A549 (cell line): Measurements from ENCODE around the gene PUDP. TPM values are rescaled to one million over a fixed set of nuclear protein-coding genes. Genes with fewer than 3 reads are reported as not detected.

Experiments
- ATAC-seq, 2 experiments: fragments of 200-7000 bp in 1 of 2; fragments of >200 bp in 1 of 2; cut with Nextera tagmentation in 1 of 2; cut with Tn5 transposase in 1 of 2; 3 replicates each; pipeline versions ENCODE4 v1.8.0 to v1.9.1; 2018 to 2020; ENCODE audit warnings: mild to moderate bottlenecking in 1 of 2, moderate library complexity in 1 of 2
- CTCF ChIA-PET: fragments of 300-600 bp; sonication (Branson Sonifier 250); formaldehyde crosslinking; extraction: SDS; loops from one replicate; lab custom pipeline; 2021; ENCODE audit warnings: antibody characterized with exemption, inconsistent platforms; lab: Yijun Ruan, JAX
- POLR2A ChIA-PET: fragments of 350-600 bp; formaldehyde crosslinking; extraction: SDS; loops from one replicate; lab custom pipeline; 2021; ENCODE audit warnings: antibody characterized with exemption, inconsistent platforms; lab: Yijun Ruan, JAX
- DNase-seq, 2 experiments: peaks; one replicate each; pipeline versions ENCODE4 v3.0.0 to v3.0.0-alpha.2; 2011 to 2016; ENCODE audit warnings: low read depth in 1 of 2, low spot score in 1 of 2
- FAIRE-seq: peaks from 2 replicates; lab custom pipeline; 2011; peaks lifted over from hg19 to GRCh38; lab: Jason Lieb, UNC
- H3K27ac ChIP-seq, 2 experiments: fragments of >200 bp; sonication (Bioruptor Twin); formaldehyde crosslinking; 3 replicates each; pipeline ENCODE4 v1.5.1; 2016 to 2017
- H3K4me1 ChIP-seq: fragments of >200 bp; sonication (Bioruptor Twin); formaldehyde crosslinking; 3 replicates; pipeline ENCODE4 v1.6.1; 2016
- H3K4me2 ChIP-seq: fragments of >200 bp; sonication (Bioruptor Twin); formaldehyde crosslinking; 3 replicates; pipeline ENCODE4 v1.6.1; 2016
- H3K4me3 ChIP-seq: fragments of >200 bp; sonication (Bioruptor Twin); formaldehyde crosslinking; 3 replicates; pipeline ENCODE4 v1.5.1; 2016
- H3K9me3 ChIP-seq: fragments of >200 bp; sonication (Bioruptor Twin); formaldehyde crosslinking; 3 replicates; pipeline ENCODE4 v1.6.1; 2016
- BCL3 ChIP-seq: fragments of >200 bp; sonication (Bioruptor Twin); formaldehyde crosslinking; IDR thresholded peaks from 3 replicates; pipeline ENCODE4 v1.6.1; 2016
- BHLHE40 ChIP-seq: IDR thresholded peaks from 2 replicates; pipeline ENCODE4 v1.6.1; 2012; ENCODE audit warnings: low read depth, low read length, inconsistent platforms
- CBX8 ChIP-seq: fragments of 200-600 bp; sonication (generic); IDR thresholded peaks from 2 replicates; pipeline ENCODE4 v1.6.1; 2016
- CHD2 ChIP-seq: fragments of 150-350 bp; IDR thresholded peaks from 2 replicates; pipeline ENCODE4 v1.6.1; 2014; ENCODE audit warnings: low read length; ENCODE audit not compliant: partially characterized antibody
- CTCF ChIP-seq: fragments of >200 bp; sonication (Bioruptor Twin); formaldehyde crosslinking; IDR thresholded peaks from 3 replicates; pipeline ENCODE4 v1.5.1; 2016
- EHF ChIP-seq: fragments of 250-450 bp; sonication (Bioruptor Pico); IDR thresholded peaks from 2 replicates; pipeline ENCODE4 v1.5.0; 2020; ENCODE audit warnings: mild to moderate bottlenecking
- EHMT2 ChIP-seq: fragments of 200-600 bp; sonication (generic); IDR thresholded peaks from 2 replicates; pipeline ENCODE4 v1.6.1; 2016; ENCODE audit warnings: antibody characterized with exemption, low read depth, mild to moderate bottlenecking, moderate library complexity
- HES2 ChIP-seq: fragments of >200 bp; sonication (Bioruptor Twin); formaldehyde crosslinking; IDR thresholded peaks from 2 replicates; pipeline ENCODE4 v1.6.1; 2016
- HEYL ChIP-seq: fragments of 250-450 bp; sonication (Bioruptor Pico); IDR thresholded peaks from 2 replicates; pipeline ENCODE4 v1.8.0; 2021; ENCODE audit warnings: mild to moderate bottlenecking, moderate library complexity
- HOXB5 ChIP-seq: fragments of 250-450 bp; sonication (Bioruptor Pico); IDR thresholded peaks from 2 replicates; pipeline ENCODE4 v1.5.0; 2020; ENCODE audit warnings: mild to moderate bottlenecking, moderate library complexity
- JUN ChIP-seq, 2 experiments: fragments of >200 bp; sonication (Bioruptor Twin); formaldehyde crosslinking; IDR thresholded peaks; 2 replicates in 1 of 2; 3 replicates in 1 of 2; pipeline ENCODE4 v1.6.1; 2016 to 2017
- KDM5A ChIP-seq: fragments of 200-600 bp; sonication (generic); IDR thresholded peaks from 2 replicates; pipeline ENCODE4 v1.6.1; 2016; ENCODE audit warnings: antibody characterized with exemption, mild to moderate bottlenecking
- MAFK ChIP-seq: fragments of 450-650 bp; IDR thresholded peaks from 2 replicates; pipeline ENCODE4 v1.6.1; 2014; ENCODE audit not compliant: partially characterized antibody
- MAX ChIP-seq: IDR thresholded peaks from 2 replicates; pipeline ENCODE4 v1.6.1; 2012
- MAZ ChIP-seq: fragments of 150-350 bp; IDR thresholded peaks from 2 replicates; pipeline ENCODE4 v1.6.1; 2014; ENCODE audit warnings: antibody characterized with exemption, low read depth, low read length, borderline replicate concordance
- NPAS2 ChIP-seq: fragments of 250-450 bp; sonication (Bioruptor Pico); IDR thresholded peaks from 2 replicates; pipeline ENCODE4 v1.8.0; 2022; ENCODE audit warnings: mild to moderate bottlenecking, moderate library complexity, borderline replicate concordance
- PBX3 ChIP-seq: IDR thresholded peaks from 2 replicates; pipeline ENCODE4 v1.6.1; 2012
- POLR2A ChIP-seq: IDR thresholded peaks from 2 replicates; pipeline ENCODE4 v1.6.1; 2012; ENCODE audit warnings: mild to moderate bottlenecking, low read length
- POLR2AphosphoS2 ChIP-seq: conservative IDR thresholded peaks from 2 replicates; pipeline ENCODE4 v1.6.1; 2012; ENCODE audit warnings: low read length, improper control_type of control experiment, inconsistent platforms
- RFX5 ChIP-seq: fragments of 450-650 bp; IDR thresholded peaks from 2 replicates; pipeline ENCODE4 v1.7.1; 2014; ENCODE audit warnings: antibody characterized with exemption, mild to moderate bottlenecking, moderate library complexity
- RNF2 ChIP-seq: fragments of 200-600 bp; sonication (generic); IDR thresholded peaks from 2 replicates; pipeline ENCODE4 v1.6.1; 2016; ENCODE audit warnings: low read depth, mild to moderate bottlenecking, antibody characterized with exemption, moderate library complexity, borderline replicate concordance
- USF2 ChIP-seq: fragments of 450-650 bp; IDR thresholded peaks from 2 replicates; pipeline ENCODE4 v1.6.1; 2014; ENCODE audit warnings: antibody characterized with exemption
- ZC3H11A ChIP-seq: fragments of 450-650 bp; IDR thresholded peaks from 2 replicates; pipeline ENCODE4 v1.6.1; 2014; ENCODE audit warnings: antibody characterized with exemption, mild to moderate bottlenecking
- ZNF302 ChIP-seq: fragments of 250-450 bp; sonication (Bioruptor Pico); IDR thresholded peaks from 2 replicates; pipeline ENCODE4 v1.9.0; 2021; ENCODE audit warnings: inconsistent platforms, mild to moderate bottlenecking, moderate library complexity
- WGBS: methylation state at CpG from one replicate; pipeline ENCODE4 v1.1.6; 2017; ENCODE audit errors: missing lambda C conversion rate; 5-methylcytosine and 5-hydroxymethylcytosine counted together
- polyA plus RNA-seq, 4 experiments: library from polyadenylated mRNA; depleted of rRNA in 3 of 4; stranded (reverse); fragments of >200 nt; fragmentation: RNase III in 1 of 4; extraction: RNeasy Plus Mini Kit Qiagen cat#74134 plus additional on column Dnase treatment in 1 of 4; gene quantifications; 2 replicates in 3 of 4; 3 replicates in 1 of 4; pipeline ENCODE4 v1.2.3, GENCODE V29; 2011 to 2017

The PUDP gene
- polyA plus RNA-seq, 2 of the 4 experiments (the other 2 are of a cell fraction): 26.2 to 50.7 TPM

- ATAC-seq (no peak; a peak in 1 of 6 replicates), FAIRE-seq (no peak), DNase-seq (no peak)
- no peak overlapping the region for H3K4me3 ChIP-seq
- no peaks in the 10 kb centered on the region for H3K4me1 ChIP-seq
- H3K4me2 ChIP-seq: no peak overlapping the region
- POLR2A ChIA-PET: no interaction called here
- 89% methylated on average over 10 of the region's 10 CpGs for WGBS
- no peak overlapping the region for H3K27ac ChIP-seq
- CTCF ChIA-PET: no interaction called here
- H3K9me3 ChIP-seq: no peaks in the 10 kb centered on the region
- TF ChIP-seq ZNF302 (CRISPR knock-in tag): no peak
- TF ChIP-seq POLR2A: no peak
- TF ChIP-seq EHMT2: no peak
- no peak for TF ChIP-seq JUN (IDR thresholded peaks at IDR 0.05)
- no peak for TF ChIP-seq EHF (CRISPR knock-in tag)
- TF ChIP-seq PBX3: no peak
- no peak for TF ChIP-seq HOXB5
- no peak for TF ChIP-seq RFX5
- TF ChIP-seq ZC3H11A: no peak
- TF ChIP-seq BCL3: no peak
- TF ChIP-seq BHLHE40: no peak
- no peak for TF ChIP-seq POLR2AphosphoS2
- no peak for TF ChIP-seq HES2
- no peak for TF ChIP-seq KDM5A
- TF ChIP-seq, all 56 proteins: peak for 0
Measured at GRCh38 chrX:7068939-7069367, 79.0 kb downstream of the PUDP start.

- H3K27ac ChIP-seq: no peak overlapping the region
- DNase-seq (no peak), FAIRE-seq (no peak), ATAC-seq (no peak)
- ChIA-PET POLR2A (no interaction called here), CTCF (interaction anchor here (0.5 kb wide), 1 partner anchor 837 kb away, joined by 3 read pairs; no protein-coding TSS in a partner anchor)
- H3K9me3 ChIP-seq: no peaks in the 10 kb centered on the region
- no peaks in the 10 kb centered on the region for H3K4me1 ChIP-seq
- no peak overlapping the region for H3K4me3 ChIP-seq
- H3K4me2 ChIP-seq: no peak overlapping the region
- no peak for TF ChIP-seq RNF2
- no peak for TF ChIP-seq EHF (CRISPR knock-in tag)
- no peak for TF ChIP-seq MAX
- TF ChIP-seq USF2: no peak
- no peak for TF ChIP-seq CBX8
- TF ChIP-seq MAFK: no peak
- WGBS: 94% methylated on average over 4 of the region's 7 CpGs
Measured at GRCh38 chrX:7067256-7067655, 80.7 kb downstream of the PUDP start.

- no peaks in the 10 kb centered on the region for H3K4me1 ChIP-seq
- no peak overlapping the region for H3K4me2 ChIP-seq
- H3K9me3 ChIP-seq: no peaks in the 10 kb centered on the region
- ChIA-PET POLR2A (no interaction called here), CTCF (no interaction called here)
- 97% methylated on average over 8 of the region's 8 CpGs for WGBS
- TF ChIP-seq CTCF (no peak), MAZ (no peak), CHD2 (no peak), NPAS2 (CRISPR knock-in tag) (no peak), EHMT2 (no peak), HEYL (CRISPR knock-in tag) (no peak), ZNF302 (CRISPR knock-in tag) (no peak)
- DNase-seq (no peak), ATAC-seq (no peak), FAIRE-seq (no peak)
- H3K4me3 ChIP-seq: no peak overlapping the region
- no peak overlapping the region for H3K27ac ChIP-seq
Measured at GRCh38 chrX:7065473-7065872, 82.5 kb downstream of the PUDP start.
